ENCODE results near the gene AP1B1. TPM values are rescaled to one million over a fixed set of nuclear protein-coding genes. Genes with fewer than 3 reads are reported as not detected.

Gene AP1B1
- total and polyA plus RNA-seq, 2 experiments from 2014 or later: 46.6 to 50.1 TPM

- Histone ChIP-seq H3K27me3 (peaks cover 37% of the 10 kb centered on the region), H3K79me2 (no peaks in the 10 kb centered on the region), H3K4me3 (no peak overlapping the region), H3K36me3 (replicated peaks; ENCODE audit: insufficient read depth, low read depth) (no peaks in the 10 kb centered on the region), H3K4me1 (ENCODE audit: insufficient read depth) (peaks cover 18% of the 10 kb centered on the region), H3K9me2 (replicated peaks; ENCODE audit: insufficient read depth) (no peaks in the 10 kb centered on the region), H3K4me2 (no peak overlapping the region), H4K20me1 (ENCODE audit: insufficient read depth, poor library complexity, severe bottlenecking) (no peaks in the 10 kb centered on the region), H3K27ac (no peak overlapping the region), H2AFZ (no peak overlapping the region), H3K9me3 (ENCODE audit: low read depth) (no peaks in the 10 kb centered on the region)
- DNase-seq (ENCODE audit: low spot score): no peak
- TF ChIP-seq CTCF (IDR thresholded peaks at IDR 0.05; ENCODE audit: poor library complexity) (peak; percentile 41), EZH2phosphoT487 (IDR thresholded peaks at IDR 0.05; ENCODE audit: low read depth, severe bottlenecking, unreplicated experiment) (no peak), EZH2 (IDR thresholded peaks at IDR 0.05; ENCODE audit: borderline replicate concordance) (no peak)
- WGBS (ENCODE audit: low lambda C conversion rate, missing lambda C conversion rate): 38% methylated on average over 28 of the region's 44 CpGs
These were observed 75.2 kb downstream of the AP1B1 start for GRCh38 chr22:29313126-29313575.

DNA sequence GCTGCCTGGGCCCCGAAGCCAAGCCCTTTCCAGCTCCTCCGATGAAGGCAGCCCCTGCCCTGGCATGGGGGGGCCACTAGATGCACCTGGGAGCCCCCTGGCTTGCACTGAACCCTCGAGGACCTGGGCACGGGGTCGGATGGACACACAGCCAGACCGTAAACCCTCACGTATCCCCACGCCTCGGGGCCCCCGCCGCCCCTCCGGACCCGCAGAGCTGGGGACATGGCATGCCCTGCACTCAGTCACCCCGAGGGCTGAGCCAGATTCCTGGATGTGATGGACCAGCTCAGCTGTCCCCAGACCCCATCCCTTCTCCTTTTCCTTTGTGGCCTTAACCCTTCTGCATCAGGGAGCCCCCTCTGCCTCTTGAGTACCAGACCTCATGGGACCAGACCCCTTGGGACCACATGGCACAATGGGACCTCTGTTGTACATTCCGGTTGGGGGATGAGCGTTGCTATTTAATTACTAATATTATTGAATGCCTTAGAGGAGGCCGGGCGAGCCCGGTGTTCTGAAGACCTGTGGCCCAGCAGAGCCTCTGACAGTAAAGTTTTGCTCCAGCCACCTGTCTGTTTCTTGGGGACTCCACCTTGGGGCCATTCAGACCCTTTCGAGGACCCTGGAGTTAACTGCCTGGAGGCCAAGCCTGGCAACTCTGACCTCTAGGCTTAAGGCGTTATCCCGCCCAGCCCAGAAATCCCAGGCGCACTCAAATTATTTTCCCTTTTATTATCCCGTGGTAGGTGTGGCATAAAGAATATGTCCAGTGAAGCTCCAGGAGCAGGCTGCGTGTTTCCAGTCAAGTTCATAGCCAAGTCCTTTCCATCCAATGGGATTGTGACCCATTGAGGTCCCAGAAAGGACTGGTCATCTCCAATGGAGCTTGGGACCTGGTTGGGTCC, 75.9 kb downstream of the AP1B1 start:
- TF ChIP-seq EZH2 (IDR thresholded peaks at IDR 0.05; ENCODE audit: borderline replicate concordance): no peak
- TF ChIP-seq CTCF (IDR thresholded peaks at IDR 0.05; ENCODE audit: poor library complexity): no peak
- TF ChIP-seq EZH2phosphoT487 (IDR thresholded peaks at IDR 0.05; ENCODE audit: low read depth, severe bottlenecking, unreplicated experiment): no peak
- Histone ChIP-seq H3K4me3 (no peak overlapping the region), H3K79me2 (peaks cover 5% of the 10 kb centered on the region), H4K20me1 (ENCODE audit: insufficient read depth, poor library complexity, severe bottlenecking) (no peaks in the 10 kb centered on the region), H3K27ac (no peak overlapping the region), H3K9me2 (replicated peaks; ENCODE audit: insufficient read depth) (no peaks in the 10 kb centered on the region), H3K4me2 (no peak overlapping the region), H2AFZ (no peak overlapping the region), H3K27me3 (peaks cover 37% of the 10 kb centered on the region), H3K9me3 (ENCODE audit: low read depth) (no peaks in the 10 kb centered on the region), H3K4me1 (ENCODE audit: insufficient read depth) (peaks cover 18% of the 10 kb centered on the region), H3K36me3 (replicated peaks; ENCODE audit: insufficient read depth, low read depth) (no peaks in the 10 kb centered on the region)
- DNase-seq (ENCODE audit: low spot score): no peak
- WGBS (ENCODE audit: low lambda C conversion rate, missing lambda C conversion rate): 95% methylated on average over 21 of the region's 25 CpGs

GRCh38 chr22:29311464-29312217, 76.7 kb downstream of the AP1B1 start:
- 90% methylated on average over 35 of the region's 50 CpGs for WGBS (ENCODE audit: low lambda C conversion rate, missing lambda C conversion rate)
- no peak for DNase-seq (ENCODE audit: low spot score)
- TF ChIP-seq EZH2 (IDR thresholded peaks at IDR 0.05; ENCODE audit: borderline replicate concordance): no peak
- no peak for TF ChIP-seq CTCF (IDR thresholded peaks at IDR 0.05; ENCODE audit: poor library complexity)
- TF ChIP-seq EZH2phosphoT487 (IDR thresholded peaks at IDR 0.05; ENCODE audit: low read depth, severe bottlenecking, unreplicated experiment): no peak
- Histone ChIP-seq H4K20me1 (ENCODE audit: insufficient read depth, poor library complexity, severe bottlenecking) (no peaks in the 10 kb centered on the region), H3K4me1 (ENCODE audit: insufficient read depth) (peaks cover 18% of the 10 kb centered on the region), H3K79me2 (peaks cover 10% of the 10 kb centered on the region), H3K4me2 (no peak overlapping the region), H2AFZ (no peak overlapping the region), H3K27me3 (peaks cover 36% of the 10 kb centered on the region), H3K9me2 (replicated peaks; ENCODE audit: insufficient read depth) (no peaks in the 10 kb centered on the region), H3K9me3 (ENCODE audit: low read depth) (no peaks in the 10 kb centered on the region), H3K27ac (no peak overlapping the region), H3K36me3 (replicated peaks; ENCODE audit: insufficient read depth, low read depth) (no peaks in the 10 kb centered on the region), H3K4me3 (no peak overlapping the region)
